CD4-positive, alpha-beta memory T cell (primary cell): Measurements from ENCODE around the gene SGIP1. TPM values are rescaled to one million over a fixed set of nuclear protein-coding genes. Genes with fewer than 3 reads are reported as not detected.
"Not testable (repeated sequence)": the region's sequence is repeated elsewhere in the genome, so short reads cannot be mapped to it uniquely, and the experiment has no call there.

ENCODE experiments used
- CTCF ChIA-PET: fragments of 350-600 bp; sonication (Branson Sonifier 250); formaldehyde crosslinking; loops from one replicate; lab custom pipeline; 2021; ENCODE audit warnings: inconsistent platforms; ENCODE audit not compliant: partially characterized antibody; lab: Charles Lee
- POLR2A ChIA-PET: fragments of 350-600 bp; sonication (Branson Sonifier 250); formaldehyde crosslinking; loops from one replicate; lab custom pipeline; 2021; ENCODE audit not compliant: partially characterized antibody; lab: Charles Lee
- DNase-seq, 5 donors: peaks; one replicate each; pipeline versions ENCODE4 v3.0.0 to v3.0.0-alpha.2; 2020 to 2022; ENCODE audit warnings: mixed read lengths in 1 of 5
- H3K27ac ChIP-seq: one replicate; pipeline ENCODE4 v1.7.0; 2013; ENCODE audit warnings: low read depth, low read length
- H3K27me3 ChIP-seq: 2 replicates; pipeline ENCODE4 v1.7.0; 2013; ENCODE audit warnings: mild to moderate bottlenecking, low read length, moderate library complexity; ENCODE audit not compliant: insufficient read depth
- H3K36me3 ChIP-seq: 2 replicates; pipeline ENCODE4 v1.7.0; 2013; ENCODE audit warnings: mild to moderate bottlenecking, low read length, moderate library complexity; ENCODE audit not compliant: insufficient read depth
- H3K4me1 ChIP-seq: 2 replicates; pipeline ENCODE4 v1.7.0; 2013; ENCODE audit warnings: mild to moderate bottlenecking, low read length, moderate library complexity; ENCODE audit not compliant: insufficient read depth
- H3K4me3 ChIP-seq, 2 donors: one replicate each; pipeline ENCODE4 v1.7.0; 2013; ENCODE audit warnings: low read length in 2 of 2, mild to moderate bottlenecking in 1 of 2
- H3K9me3 ChIP-seq, 2 donors: one replicate each; pipeline ENCODE4 v1.7.0; 2013; ENCODE audit warnings: low read length in 2 of 2, control low read depth in 1 of 2; ENCODE audit not compliant: control insufficient read depth in 1 of 2
- H3K27ac Mint-ChIP-seq, 7 donors: one replicate each; pipeline ENCODE4 v1.8.0; 2020 to 2021; ENCODE audit warnings: mixed read lengths in 7 of 7, mild to moderate bottlenecking in 6 of 7, inconsistent platforms in 3 of 7, moderate library complexity in 3 of 7
- H3K27me3 Mint-ChIP-seq, 2 donors: one replicate each; pipeline ENCODE4 v1.8.0; 2020 to 2021; ENCODE audit warnings: mixed read lengths in 2 of 2
- H3K36me3 Mint-ChIP-seq, 2 donors: one replicate each; pipeline ENCODE4 v1.8.0; 2020 to 2021; ENCODE audit warnings: mixed read lengths in 2 of 2, inconsistent platforms in 1 of 2, mild to moderate bottlenecking in 1 of 2
- H3K4me1 Mint-ChIP-seq, 4 donors: one replicate each; pipeline ENCODE4 v1.8.0; 2020 to 2021; ENCODE audit warnings: mixed read lengths in 4 of 4, mild to moderate bottlenecking in 1 of 4
- H3K4me3 Mint-ChIP-seq, 8 donors: one replicate each; pipeline ENCODE4 v1.8.0; 2020 to 2021; ENCODE audit warnings: mixed read lengths in 8 of 8, mild to moderate bottlenecking in 7 of 8, moderate library complexity in 6 of 8, inconsistent platforms in 3 of 8
- H3K9me3 Mint-ChIP-seq, 8 donors: one replicate each; pipeline ENCODE4 v1.8.0; 2020 to 2021; ENCODE audit warnings: mixed read lengths in 8 of 8, mild to moderate bottlenecking in 5 of 8, inconsistent platforms in 3 of 8, moderate library complexity in 1 of 8
- intact Hi-C: fragments of 100-400 bp; cut with micrococcal nuclease; formaldehyde crosslinking; loops from one replicate; pipeline ENCODE4 v1.15.1; 2023
- polyA plus RNA-seq, 2 donors: library from polyadenylated mRNA; unstranded; fragments of 300-500 nt; fragmentation: Illumina TruSeq; gene quantifications; one replicate each; pipeline ENCODE4 v1.2.3, GENCODE V29; 2021
- total RNA-seq, 2 experiments: library from RNA; stranded (reverse); gene quantifications; one replicate each; pipeline ENCODE4 v1.2.3, GENCODE V29; 2021

Gene SGIP1
- total and polyA plus RNA-seq, 4 experiments from 2014 or later = not detected

- H3K27ac Mint-ChIP-seq = no peak overlapping the region
- no peaks in the 10 kb centered on the region for H3K27me3 ChIP-seq
- POLR2A ChIA-PET = no interaction called here
- intact Hi-C loops = no loop called here
- H3K9me3 ChIP-seq = no peaks in the 10 kb centered on the region
- no peaks in the 10 kb centered on the region for H3K36me3 ChIP-seq
- H3K9me3 Mint-ChIP-seq = peaks cover 0 to 2% (median 0%) of the 10 kb centered on the region in 8 donors
- no peak for DNase-seq
- H3K4me3 Mint-ChIP-seq = no peak overlapping the region
- no peak overlapping the region for H3K27ac ChIP-seq
- peaks cover 7 to 13% (median 9%) of the 10 kb centered on the region in 4 donors for H3K4me1 Mint-ChIP-seq
- no peak overlapping the region for H3K4me3 ChIP-seq
- H3K36me3 Mint-ChIP-seq = no peaks in the 10 kb centered on the region
- H3K27me3 Mint-ChIP-seq = no peaks in the 10 kb centered on the region
- CTCF ChIA-PET = no interaction called here
- H3K4me1 ChIP-seq = no peaks in the 10 kb centered on the region
These were observed 199.5 kb downstream of the SGIP1 start for GRCh38 chr1:66733348-66734017.

GRCh38 chr1:66734531-66734930 lies 200.6 kb downstream of the SGIP1 start:
- H3K36me3 ChIP-seq, H3K36me3 Mint-ChIP-seq, H3K27me3 ChIP-seq, H3K27ac Mint-ChIP-seq, CTCF ChIA-PET, H3K27ac ChIP-seq, POLR2A ChIA-PET, DNase-seq, H3K9me3 ChIP-seq, intact Hi-C loops, H3K4me3 Mint-ChIP-seq, H3K4me1 ChIP-seq, H3K27me3 Mint-ChIP-seq, H3K4me3 ChIP-seq, H3K9me3 Mint-ChIP-seq: not testable (repeated sequence)
- H3K4me1 Mint-ChIP-seq = peaks cover 0 to 12% (median 3%) of the 10 kb centered on the region in 4 donors

DNA sequence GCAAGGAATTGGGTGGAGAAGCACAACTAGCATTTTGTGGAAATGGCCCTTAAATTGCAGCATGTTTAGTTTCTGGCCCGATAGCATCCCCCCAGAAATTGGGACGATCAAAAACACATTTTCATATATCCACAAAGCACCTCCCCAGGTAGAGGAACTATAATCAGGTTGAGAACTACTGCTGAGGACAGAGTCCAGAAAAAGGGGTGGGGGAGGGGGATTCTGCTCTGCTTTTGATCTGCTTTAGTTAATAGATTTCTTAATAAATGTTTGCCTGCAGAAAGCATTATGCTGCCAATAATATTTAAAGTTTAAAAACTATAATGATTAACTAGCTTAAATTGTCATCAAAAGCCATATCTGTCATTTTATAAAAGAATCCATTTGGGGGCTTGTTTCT lies 203.9 kb downstream of the SGIP1 start:
- Mint-ChIP-seq H3K9me3 (no peaks in the 10 kb centered on the region), H3K27me3 (no peaks in the 10 kb centered on the region), H3K27ac (no peak overlapping the region), H3K4me1 (peaks cover 0 to 9% (median 3%) of the 10 kb centered on the region in 4 donors), H3K4me3 (no peak overlapping the region), H3K36me3 (no peaks in the 10 kb centered on the region)
- no peak for DNase-seq
- no peaks in the 10 kb centered on the region for H3K36me3 ChIP-seq
- H3K4me1 ChIP-seq = no peaks in the 10 kb centered on the region
- intact Hi-C loops = no loop called here
- POLR2A ChIA-PET = no interaction called here
- no peaks in the 10 kb centered on the region for H3K9me3 ChIP-seq
- H3K27ac ChIP-seq = no peak overlapping the region
- CTCF ChIA-PET = interaction anchor here (3.1 kb wide), 1 partner anchor 11 kb away, joined by 19 read pairs; no protein-coding TSS in a partner anchor
- no peaks in the 10 kb centered on the region for H3K27me3 ChIP-seq
- no peak overlapping the region for H3K4me3 ChIP-seq

DNA sequence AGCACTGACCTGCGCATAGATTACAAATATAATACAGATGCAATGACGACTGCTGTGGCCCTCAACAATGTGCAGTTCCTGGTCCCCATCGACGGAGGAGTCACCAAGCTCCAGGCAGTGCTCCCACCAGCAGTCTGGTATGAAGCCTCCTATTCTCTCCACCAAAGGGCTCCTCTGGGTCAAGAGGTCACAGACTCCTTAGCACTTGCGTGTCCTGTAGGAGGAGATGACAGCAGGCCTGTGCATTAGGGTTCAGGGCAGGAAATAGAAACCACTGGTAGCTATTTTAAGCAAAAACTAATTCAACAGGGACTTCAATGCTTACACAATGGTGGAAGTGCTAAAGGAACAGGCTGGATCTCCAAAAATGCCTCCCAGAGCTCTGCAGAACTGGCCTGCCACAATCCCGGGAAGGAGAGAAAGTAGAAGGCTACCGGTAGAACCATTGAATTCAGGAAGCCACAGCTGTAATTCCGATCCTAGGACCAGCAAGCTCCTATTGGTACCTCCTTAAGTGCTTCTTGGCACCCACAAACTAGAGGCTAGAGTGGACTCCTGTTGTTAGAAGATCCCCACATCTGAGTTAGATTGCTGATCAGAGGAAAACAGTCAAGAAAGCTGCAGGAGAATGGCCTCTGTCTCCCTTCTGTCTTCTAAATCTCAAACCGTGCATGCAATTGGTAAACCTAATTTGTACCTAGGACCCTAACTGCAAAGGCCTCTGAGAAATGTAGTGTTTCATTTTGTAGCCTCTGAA lies 205.6 kb downstream of the SGIP1 start:
- Mint-ChIP-seq H3K27me3 (no peaks in the 10 kb centered on the region), H3K36me3 (no peaks in the 10 kb centered on the region), H3K27ac (no peak overlapping the region), H3K4me3 (no peak overlapping the region), H3K9me3 (no peaks in the 10 kb centered on the region), H3K4me1 (peaks cover 0 to 9% (median 3%) of the 10 kb centered on the region in 4 donors)
- Histone ChIP-seq H3K27ac (no peak overlapping the region), H3K36me3 (no peaks in the 10 kb centered on the region), H3K27me3 (no peaks in the 10 kb centered on the region), H3K4me1 (no peaks in the 10 kb centered on the region), H3K9me3 (no peaks in the 10 kb centered on the region), H3K4me3 (no peak overlapping the region)
- ChIA-PET POLR2A (interaction anchor here (1.0 kb wide), 1 partner anchor 11 kb away, joined by 3 read pairs; no protein-coding TSS in a partner anchor), CTCF (interaction anchor here (1.2 to 3.1 kb wide), 2 partner anchors 13 to 410 kb away, joined by 3 to 19 read pairs; no protein-coding TSS in a partner anchor)
- DNase-seq = no peak
- intact Hi-C loops = no loop called here

DNA sequence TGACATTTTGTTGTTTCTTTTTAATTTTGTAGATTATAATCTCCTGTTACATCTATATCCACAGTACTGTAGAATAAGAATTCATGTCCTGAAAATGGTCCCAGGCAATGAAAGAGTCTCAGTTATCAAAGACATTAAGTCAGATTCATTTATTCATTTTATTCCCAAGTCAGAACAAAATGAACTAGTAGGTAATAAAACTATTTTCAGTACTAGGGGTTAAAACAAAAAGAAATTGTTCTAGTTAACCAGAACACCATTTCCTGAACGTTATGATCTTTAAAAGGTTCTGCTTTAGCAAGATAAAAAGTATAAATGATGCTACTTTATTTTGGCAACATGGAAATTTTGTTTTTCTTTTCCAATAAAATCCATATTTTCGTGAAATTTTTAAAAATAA lies 211.5 kb downstream of the SGIP1 start:
- Histone ChIP-seq H3K36me3 (no peaks in the 10 kb centered on the region), H3K4me3 (no peak overlapping the region), H3K4me1 (no peaks in the 10 kb centered on the region), H3K27ac (no peak overlapping the region), H3K9me3 (no peaks in the 10 kb centered on the region), H3K27me3 (peaks cover 4% of the 10 kb centered on the region)
- Mint-ChIP-seq H3K36me3 (no peaks in the 10 kb centered on the region), H3K4me1 (no peaks in the 10 kb centered on the region), H3K27me3 (peaks cover 11 to 16% of the 10 kb centered on the region in 2 donors), H3K4me3 (no peak overlapping the region), H3K27ac (no peak overlapping the region), H3K9me3 (no peaks in the 10 kb centered on the region)
- ChIA-PET CTCF (interaction anchor here (1.2 kb wide), 1 partner anchor 755 kb away, joined by 3 read pairs; no protein-coding TSS in a partner anchor), POLR2A (no interaction called here)
- no peak for DNase-seq
- intact Hi-C loops = no loop called here

GRCh38 chr1:66747501-66747900 lies 213.5 kb downstream of the SGIP1 start:
- Mint-ChIP-seq H3K4me1 (peaks cover 4 to 9% (median 4%) of the 10 kb centered on the region in 4 donors), H3K36me3 (no peaks in the 10 kb centered on the region), H3K27me3 (peaks cover 22 to 25% of the 10 kb centered on the region in 2 donors), H3K9me3 (no peaks in the 10 kb centered on the region), H3K4me3 (no peak overlapping the region), H3K27ac (no peak overlapping the region)
- Histone ChIP-seq H3K27me3 (peaks cover 20% of the 10 kb centered on the region), H3K4me3 (no peak overlapping the region), H3K27ac (no peak overlapping the region), H3K4me1 (peaks cover 9% of the 10 kb centered on the region), H3K36me3 (no peaks in the 10 kb centered on the region), H3K9me3 (no peaks in the 10 kb centered on the region)
- intact Hi-C loops = no loop called here
- CTCF ChIA-PET = interaction anchor here (0.6 to 1.0 kb wide), 2 partner anchors 21 to 22 kb away, joined by 3 to 4 read pairs; no protein-coding TSS in a partner anchor
- DNase-seq = no peak
- POLR2A ChIA-PET = no interaction called here

DNA sequence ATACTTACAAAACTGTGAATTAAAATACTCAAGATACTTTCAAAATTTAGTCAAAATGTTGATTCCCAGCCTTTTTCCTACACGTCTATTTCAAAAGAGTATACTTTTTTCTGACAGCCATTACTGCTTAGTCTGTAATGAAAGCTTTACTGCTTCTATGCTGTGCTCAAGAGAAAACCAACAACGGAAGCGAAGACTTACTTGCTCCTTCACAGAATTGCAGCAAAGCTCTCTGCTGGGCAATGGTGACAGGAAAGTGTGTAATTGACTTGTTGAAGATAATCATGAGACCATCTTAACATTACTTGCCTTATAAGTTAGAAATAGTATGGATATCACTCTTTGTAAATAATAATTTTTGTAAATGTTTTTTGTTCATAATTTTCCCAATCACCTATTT lies 216.6 kb downstream of the SGIP1 start:
- peaks cover 34% of the 10 kb centered on the region for H3K27me3 ChIP-seq
- Mint-ChIP-seq H3K36me3 (no peaks in the 10 kb centered on the region), H3K9me3 (no peaks in the 10 kb centered on the region), H3K27me3 (peaks cover 28 to 31% of the 10 kb centered on the region in 2 donors), H3K27ac (no peak overlapping the region), H3K4me3 (no peak overlapping the region), H3K4me1 (peaks cover 8 to 15% (median 9%) of the 10 kb centered on the region in 4 donors)
- peaks cover 10% of the 10 kb centered on the region for H3K4me1 ChIP-seq
- no peak overlapping the region for H3K4me3 ChIP-seq
- no peaks in the 10 kb centered on the region for H3K36me3 ChIP-seq
- ChIA-PET CTCF (interaction anchor here (0.9 to 1.1 kb wide), 2 partner anchors 24 to 245 kb away, joined by 3 read pairs; no protein-coding TSS in a partner anchor), POLR2A (no interaction called here)
- H3K9me3 ChIP-seq = no peaks in the 10 kb centered on the region
- DNase-seq = no peak
- H3K27ac ChIP-seq = no peak overlapping the region
- intact Hi-C loops = no loop called here
